ENCODE results near the gene WIPI1. TPM values are rescaled to one million over a fixed set of nuclear protein-coding genes. Genes with fewer than 3 reads are reported as not detected.

WIPI1 gene
- total and polyA plus RNA-seq, 9 of the 15 experiments (the other 6 are each of a cell fraction or from before 2014, with no cell fraction given) = 3.7 to 23.5 (median 11.8) TPM

- TF ChIP-seq ZBTB26 (CRISPR knock-in tag; IDR thresholded peaks at IDR 0.05) (no peak), ZBTB1 (CRISPR knock-in tag; IDR thresholded peaks at IDR 0.05; ENCODE audit: borderline replicate concordance, low read depth) (no peak), SIN3B (IDR thresholded peaks at IDR 0.05; ENCODE audit: low read depth) (no peak), NFIC (IDR thresholded peaks at IDR 0.05) (no peak), DMBX1 (CRISPR knock-in tag; IDR thresholded peaks at IDR 0.05; ENCODE audit: borderline replicate concordance) (no peak), SREBF2 (CRISPR knock-in tag; IDR thresholded peaks at IDR 0.05) (no peak), JUNB (CRISPR knock-in tag; conservative IDR thresholded peaks at IDR 0.05) (no peak), IRF9 (tag; IDR thresholded peaks at IDR 0.05) (no peak), MGA (IDR thresholded peaks at IDR 0.05) (no peak), HMG20A (CRISPR knock-in tag; conservative IDR thresholded peaks at IDR 0.05) (no peak), ATF2 (CRISPR knock-in tag; IDR thresholded peaks at IDR 0.05) (no peak)
Observed at GRCh38 chr17:68398691-68399637, 58.3 kb downstream of the WIPI1 start (continued).

Measured in K562 (cell line).